ENCODE results near the gene THSD1. TPM values are rescaled to one million over a fixed set of nuclear protein-coding genes. Genes with fewer than 3 reads are reported as not detected.
"Not testable (repeated sequence)": the region's sequence is repeated elsewhere in the genome, so short reads cannot be mapped to it uniquely, and the experiment has no call there.

THSD1 gene
- total and polyA plus RNA-seq, 4 donors: 1.3 to 16.0 (median 6.6) TPM; not detected in 1

DNA sequence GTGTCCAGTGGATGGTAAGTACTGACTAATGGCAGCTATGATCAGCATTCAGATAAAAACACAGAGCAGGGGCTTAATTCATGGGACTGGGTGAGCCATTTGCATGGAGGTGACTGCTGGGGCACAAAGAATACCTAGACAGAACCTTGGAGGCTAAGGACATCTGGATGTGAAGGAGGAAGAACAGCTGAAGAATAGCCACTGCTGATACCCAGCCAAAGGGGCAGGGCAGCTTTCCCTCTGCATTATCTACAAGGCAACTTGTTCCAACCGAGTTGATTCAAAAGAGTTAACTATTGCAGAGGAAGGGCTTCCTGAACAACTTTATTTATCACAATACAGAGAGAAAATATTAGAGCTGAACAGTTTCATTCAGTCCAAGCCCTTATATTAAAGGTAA, 13.1 kb upstream of the THSD1 start:
- H3K4me3 ChIP-seq (ENCODE audit: low read length in 2 of 2): no peak overlapping the region
- ATAC-seq (ENCODE audit: low FRiP score): no peak
- WGBS, 2 donors: 42 to 50% methylated on average over 1 of the region's 1 CpG
- no peaks in the 10 kb centered on the region for H3K9me3 ChIP-seq (ENCODE audit: control insufficient read depth, low read length)
- H3K4me1 ChIP-seq (ENCODE audit: control insufficient read depth in 1 of 2, insufficient read depth in 2 of 2, low read length in 2 of 2): no peaks in the 10 kb centered on the region
- no peaks in the 10 kb centered on the region for H3K27me3 ChIP-seq (ENCODE audit: control insufficient read depth in 1 of 2, insufficient read depth in 2 of 2, low read length in 1 of 2)
- intact Hi-C loops (cut with DNase I): no loop called here
- H3K27ac ChIP-seq (ENCODE audit: low read depth in 1 of 2, low read length in 2 of 2): no peak overlapping the region
- no peak for DNase-seq
- H3K36me3 ChIP-seq (ENCODE audit: control insufficient read depth in 1 of 2, insufficient read depth in 2 of 2, low read length in 1 of 2): peaks cover 0 to 11% of the 10 kb centered on the region in 2 donors

DNA sequence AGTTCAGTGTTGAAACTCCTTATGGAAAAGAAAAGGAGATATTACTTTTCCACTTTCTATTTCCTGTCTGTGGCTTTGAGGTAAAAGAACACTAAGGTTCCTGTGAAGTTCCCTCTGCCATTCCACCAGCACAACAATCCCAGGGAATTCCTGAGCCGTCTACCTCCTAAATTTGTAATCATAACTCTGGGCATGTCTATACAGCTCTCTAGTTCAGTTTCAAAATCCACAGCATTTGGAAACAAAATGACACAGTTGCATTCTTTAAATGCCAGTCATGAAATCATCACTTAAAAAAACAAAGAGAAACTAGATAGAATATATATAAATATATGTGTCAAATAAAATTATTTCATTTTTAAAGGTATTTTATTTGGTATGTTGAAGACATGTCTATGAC, 9.0 kb upstream of the THSD1 start:
- no peak overlapping the region for H3K4me3 ChIP-seq (ENCODE audit: low read length in 2 of 2)
- no peaks in the 10 kb centered on the region for H3K4me1 ChIP-seq (ENCODE audit: control insufficient read depth in 1 of 2, insufficient read depth in 2 of 2, low read length in 2 of 2)
- DNase-seq (no peak), ATAC-seq (ENCODE audit: low FRiP score) (no peak)
- no peaks in the 10 kb centered on the region for H3K27me3 ChIP-seq (ENCODE audit: control insufficient read depth in 1 of 2, insufficient read depth in 2 of 2, low read length in 1 of 2)
- WGBS, 2 donors: 10 to 18% methylated on average over 1 of the region's 1 CpG
- H3K9me3 ChIP-seq (ENCODE audit: control insufficient read depth, low read length): no peaks in the 10 kb centered on the region
- intact Hi-C loops (cut with DNase I): no loop called here
- no peak overlapping the region for H3K27ac ChIP-seq (ENCODE audit: low read depth in 1 of 2, low read length in 2 of 2)
- peaks cover 0 to 13% of the 10 kb centered on the region in 2 donors for H3K36me3 ChIP-seq (ENCODE audit: control insufficient read depth in 1 of 2, insufficient read depth in 2 of 2, low read length in 1 of 2)

DNA sequence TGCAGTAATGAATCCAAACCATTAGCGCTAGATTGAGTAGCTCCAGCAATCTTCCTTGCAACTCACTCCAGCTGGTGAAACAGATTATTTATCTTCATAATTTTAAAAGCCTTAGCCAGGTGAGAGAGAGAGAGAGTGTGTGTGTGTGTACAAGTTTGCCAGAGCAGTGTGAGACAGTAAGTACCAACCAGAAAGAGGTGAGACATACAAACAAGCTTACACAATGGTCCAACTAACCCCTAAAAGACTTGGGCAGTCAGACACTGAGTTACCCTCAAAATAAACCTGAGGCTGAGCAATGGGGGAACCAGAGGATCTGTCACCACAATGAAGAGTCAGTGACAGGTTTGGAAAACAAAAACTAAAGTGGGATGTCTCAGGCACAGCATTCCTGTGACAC, 8.1 kb upstream of the THSD1 start:
- Histone ChIP-seq H3K4me1 (ENCODE audit: control insufficient read depth in 1 of 2, insufficient read depth in 2 of 2, low read length in 2 of 2) (no peaks in the 10 kb centered on the region), H3K36me3 (ENCODE audit: control insufficient read depth in 1 of 2, insufficient read depth in 2 of 2, low read length in 1 of 2) (peaks cover 0 to 12% of the 10 kb centered on the region in 2 donors), H3K9me3 (ENCODE audit: control insufficient read depth, low read length) (no peaks in the 10 kb centered on the region), H3K4me3 (ENCODE audit: low read length in 2 of 2) (no peak overlapping the region), H3K27me3 (ENCODE audit: control insufficient read depth in 1 of 2, insufficient read depth in 2 of 2, low read length in 1 of 2) (no peaks in the 10 kb centered on the region), H3K27ac (ENCODE audit: low read depth in 1 of 2, low read length in 2 of 2) (no peak overlapping the region)
- intact Hi-C loops (cut with DNase I): no loop called here
- 90 to 95% methylated on average over 1 of the region's 1 CpG for WGBS, 2 donors
- no peak for DNase-seq
- no peak for ATAC-seq (ENCODE audit: low FRiP score)

DNA sequence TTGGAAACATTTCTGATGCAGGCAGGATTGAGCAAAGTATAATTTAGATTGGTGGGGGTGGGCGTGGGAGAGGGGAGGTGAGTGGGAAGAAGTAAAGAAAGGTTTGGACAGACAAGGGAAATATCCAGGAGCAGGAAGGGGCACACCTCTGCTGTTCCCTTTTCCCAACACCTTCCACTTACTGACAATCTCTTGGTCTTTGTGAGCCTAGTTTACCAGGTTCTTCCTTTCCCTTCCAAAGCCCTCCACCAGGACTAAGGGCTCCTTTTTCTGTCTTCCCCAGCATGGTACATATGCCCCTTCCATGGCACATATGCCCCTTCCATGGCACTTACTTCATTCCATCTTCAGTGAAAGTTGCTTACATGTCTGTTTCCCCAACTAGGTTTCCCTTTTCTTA, 6.2 kb upstream of the THSD1 start:
- no peak for DNase-seq
- Histone ChIP-seq H3K27me3 (ENCODE audit: control insufficient read depth in 1 of 2, insufficient read depth in 2 of 2, low read length in 1 of 2) (no peaks in the 10 kb centered on the region), H3K9me3 (ENCODE audit: control insufficient read depth, low read length) (no peaks in the 10 kb centered on the region), H3K4me3 (ENCODE audit: low read length in 2 of 2) (no peak overlapping the region), H3K27ac (ENCODE audit: low read depth in 1 of 2, low read length in 2 of 2) (no peak overlapping the region), H3K36me3 (ENCODE audit: control insufficient read depth in 1 of 2, insufficient read depth in 2 of 2, low read length in 1 of 2) (peaks cover 0 to 9% of the 10 kb centered on the region in 2 donors), H3K4me1 (ENCODE audit: control insufficient read depth in 1 of 2, insufficient read depth in 2 of 2, low read length in 2 of 2) (no peaks in the 10 kb centered on the region)
- ATAC-seq (ENCODE audit: low FRiP score): no peak
- intact Hi-C loops (cut with DNase I): no loop called here
- 94 to 100% methylated on average over 1 of the region's 1 CpG for WGBS, 2 donors

DNA sequence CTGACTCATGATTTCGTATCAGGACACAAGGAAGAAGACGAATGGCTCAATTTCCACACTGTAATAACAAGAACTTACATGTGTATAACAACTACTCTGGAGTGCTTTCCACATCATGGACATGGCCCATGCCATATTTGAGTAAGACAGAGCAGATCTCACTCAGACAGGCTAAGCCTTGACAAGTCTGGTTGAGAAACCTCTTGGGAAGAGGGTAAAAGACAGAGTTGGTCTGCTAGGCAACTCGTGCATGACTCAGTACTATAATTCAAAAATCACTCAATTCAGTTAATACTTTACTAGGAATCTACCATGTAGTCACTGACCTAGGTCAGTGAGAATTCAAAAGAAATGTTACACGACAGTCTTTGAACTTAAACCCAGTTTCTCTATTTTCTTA, 5.7 kb upstream of the THSD1 start:
- 80 to 83% methylated on average over 4 of the region's 4 CpGs for WGBS, 2 donors
- H3K9me3 ChIP-seq (ENCODE audit: control insufficient read depth, low read length): no peaks in the 10 kb centered on the region
- H3K4me1 ChIP-seq (ENCODE audit: control insufficient read depth in 1 of 2, insufficient read depth in 2 of 2, low read length in 2 of 2): no peaks in the 10 kb centered on the region
- DNase-seq (no peak), ATAC-seq (ENCODE audit: low FRiP score) (no peak)
- no peak overlapping the region for H3K27ac ChIP-seq (ENCODE audit: low read depth in 1 of 2, low read length in 2 of 2)
- H3K4me3 ChIP-seq (ENCODE audit: low read length in 2 of 2): no peak overlapping the region
- intact Hi-C loops (cut with DNase I): no loop called here
- H3K27me3 ChIP-seq (ENCODE audit: control insufficient read depth in 1 of 2, insufficient read depth in 2 of 2, low read length in 1 of 2): no peaks in the 10 kb centered on the region
- peaks cover 0 to 7% of the 10 kb centered on the region in 2 donors for H3K36me3 ChIP-seq (ENCODE audit: control insufficient read depth in 1 of 2, insufficient read depth in 2 of 2, low read length in 1 of 2)

DNA sequence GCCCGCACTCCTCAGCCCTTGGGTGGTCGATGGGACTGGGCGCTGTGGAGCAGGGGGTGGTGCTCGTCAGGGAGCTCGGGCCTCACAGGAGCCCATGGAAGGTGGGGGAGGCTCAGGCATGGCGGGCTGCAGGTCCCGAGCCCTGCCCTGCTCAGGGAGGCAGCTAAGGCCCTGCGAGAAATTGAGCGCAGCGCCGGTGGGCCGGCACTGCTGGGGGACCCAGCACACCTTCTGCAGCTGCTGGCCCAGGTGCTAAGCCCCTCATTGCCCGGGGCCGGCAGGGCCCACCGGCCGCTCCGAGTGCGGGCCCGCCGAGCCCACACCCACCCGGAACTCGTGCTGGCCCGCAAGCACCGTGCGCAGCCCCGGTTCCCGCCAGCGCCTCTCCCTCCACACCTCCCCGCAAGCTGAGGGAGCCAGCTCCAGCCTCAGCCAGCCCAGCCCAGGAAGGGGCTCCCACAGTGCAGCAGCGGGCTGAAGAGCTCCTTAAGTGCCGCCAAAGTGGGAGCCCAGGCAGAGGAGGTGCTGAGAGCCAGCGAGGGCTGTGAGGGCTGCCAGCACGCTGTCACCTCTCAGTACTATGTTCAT, 2.2 kb upstream of the THSD1 start:
- DNase-seq: not testable (repeated sequence)

DNA sequence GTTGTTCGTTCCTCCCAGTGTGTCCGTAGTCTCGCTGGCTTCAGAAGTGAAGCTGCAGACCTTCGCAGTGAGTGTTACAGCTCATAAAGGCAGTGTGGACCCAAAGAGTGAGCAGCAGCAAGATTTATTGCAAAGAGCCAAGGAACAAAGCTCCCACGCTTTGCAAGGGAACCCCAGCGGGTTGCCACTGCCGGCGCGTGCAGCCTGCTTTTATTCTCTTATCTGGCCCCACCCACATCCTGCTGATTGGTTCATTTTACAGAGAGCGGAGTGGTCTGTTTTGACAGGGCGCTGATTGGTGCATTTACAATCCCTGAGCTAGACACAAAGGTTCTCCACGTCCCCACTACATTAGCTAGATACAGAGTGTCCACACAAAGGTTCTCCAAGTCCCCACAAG, 1.5 kb upstream of the THSD1 start:
- not testable (repeated sequence) for H3K27me3 ChIP-seq (ENCODE audit: control insufficient read depth in 1 of 2, insufficient read depth in 2 of 2, low read length in 1 of 2); ATAC-seq (ENCODE audit: low FRiP score)

More for the DNA sequence above, 2.2 kb upstream of the THSD1 start:
- WGBS, 2 donors: 95 to 96% methylated on average over 30 to 33 of the region's 33 CpGs
- intact Hi-C loops (cut with DNase I); H3K4me1 ChIP-seq (ENCODE audit: control insufficient read depth in 1 of 2, insufficient read depth in 2 of 2, low read length in 2 of 2); ATAC-seq (ENCODE audit: low FRiP score); H3K4me3 ChIP-seq (ENCODE audit: low read length in 2 of 2); H3K27me3 ChIP-seq (ENCODE audit: control insufficient read depth in 1 of 2, insufficient read depth in 2 of 2, low read length in 1 of 2); H3K36me3 ChIP-seq (ENCODE audit: control insufficient read depth in 1 of 2, insufficient read depth in 2 of 2, low read length in 1 of 2); H3K27ac ChIP-seq (ENCODE audit: low read depth in 1 of 2, low read length in 2 of 2); H3K9me3 ChIP-seq (ENCODE audit: control insufficient read depth, low read length): not testable (repeated sequence)

DNA sequence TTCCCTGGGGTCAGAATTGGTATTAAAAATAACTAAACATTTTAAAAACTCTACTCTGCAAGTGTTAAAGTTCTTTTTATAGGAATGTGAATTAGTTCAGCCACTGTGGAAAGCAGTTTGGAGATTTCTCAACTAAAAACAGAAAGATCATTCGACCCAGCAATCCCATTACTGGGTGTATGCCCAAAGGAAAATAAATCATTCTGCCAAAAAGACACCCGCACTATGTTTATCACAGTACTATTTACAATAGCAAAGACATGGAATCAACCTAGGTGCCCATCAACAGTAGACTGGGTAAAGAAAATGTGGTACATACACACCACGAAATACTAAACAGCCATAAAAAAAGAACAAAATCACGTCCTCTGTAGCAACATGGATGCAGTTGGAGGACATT, 657 bp upstream of the THSD1 start:
- Histone ChIP-seq H3K27ac (ENCODE audit: low read depth in 1 of 2, low read length in 2 of 2) (no peak overlapping the region), H3K4me1 (ENCODE audit: control insufficient read depth in 1 of 2, insufficient read depth in 2 of 2, low read length in 2 of 2) (no peaks in the 10 kb centered on the region), H3K27me3 (ENCODE audit: control insufficient read depth in 1 of 2, insufficient read depth in 2 of 2, low read length in 1 of 2) (no peaks in the 10 kb centered on the region), H3K9me3 (ENCODE audit: control insufficient read depth, low read length) (no peaks in the 10 kb centered on the region), H3K4me3 (ENCODE audit: low read length in 2 of 2) (no peak overlapping the region), H3K36me3 (ENCODE audit: control insufficient read depth in 1 of 2, insufficient read depth in 2 of 2, low read length in 1 of 2) (peaks cover 0 to 1% of the 10 kb centered on the region in 2 donors)
- 43 to 44% methylated on average over 4 of the region's 4 CpGs for WGBS, 2 donors
- DNase-seq (no peak), ATAC-seq (ENCODE audit: low FRiP score) (no peak)
- intact Hi-C loops (cut with DNase I): no loop called here

More for the DNA sequence above, 1.5 kb upstream of the THSD1 start:
- H3K4me1 ChIP-seq (ENCODE audit: control insufficient read depth in 1 of 2, insufficient read depth in 2 of 2, low read length in 2 of 2); H3K36me3 ChIP-seq (ENCODE audit: control insufficient read depth in 1 of 2, insufficient read depth in 2 of 2, low read length in 1 of 2); DNase-seq; H3K9me3 ChIP-seq (ENCODE audit: control insufficient read depth, low read length); H3K4me3 ChIP-seq (ENCODE audit: low read length in 2 of 2); intact Hi-C loops (cut with DNase I); H3K27ac ChIP-seq (ENCODE audit: low read depth in 1 of 2, low read length in 2 of 2): not testable (repeated sequence)
- WGBS, 2 donors: 94 to 98% methylated on average over 12 of the region's 12 CpGs

DNA sequence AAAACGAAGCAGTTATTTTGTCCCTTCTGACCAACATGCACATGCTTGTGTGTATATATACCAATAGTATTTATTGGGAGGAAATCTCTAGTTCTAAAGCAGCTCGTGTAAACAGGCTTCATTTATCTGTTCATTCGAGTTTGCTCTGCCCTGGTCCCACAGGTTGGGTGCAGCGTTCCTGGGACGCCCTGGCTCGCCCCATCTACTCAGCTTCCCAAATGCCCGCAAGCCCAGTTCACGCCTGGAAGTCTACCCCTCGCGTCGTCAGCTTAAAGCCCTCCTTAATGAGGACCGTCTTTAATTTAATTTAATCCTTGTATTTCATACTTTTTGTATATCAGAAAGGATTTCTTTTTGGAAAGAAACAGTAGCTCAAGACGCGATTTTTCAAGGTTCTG, 604 bp downstream of the THSD1 start:
- no peaks in the 10 kb centered on the region for H3K4me1 ChIP-seq (ENCODE audit: control insufficient read depth in 1 of 2, insufficient read depth in 2 of 2, low read length in 2 of 2)
- no peak for DNase-seq
- H3K9me3 ChIP-seq (ENCODE audit: control insufficient read depth, low read length): no peaks in the 10 kb centered on the region
- H3K36me3 ChIP-seq (ENCODE audit: control insufficient read depth in 1 of 2, insufficient read depth in 2 of 2, low read length in 1 of 2): no peaks in the 10 kb centered on the region
- WGBS, 2 donors: 12 to 13% methylated on average over 14 of the region's 14 CpGs
- H3K27ac ChIP-seq (ENCODE audit: low read depth in 1 of 2, low read length in 2 of 2): no peak overlapping the region
- H3K4me3 ChIP-seq (ENCODE audit: low read length in 2 of 2): peak overlapping the region in 1 of 2 donors; percentile 46
- no peak for ATAC-seq (ENCODE audit: low FRiP score)
- intact Hi-C loops (cut with DNase I): no loop called here
- no peaks in the 10 kb centered on the region for H3K27me3 ChIP-seq (ENCODE audit: control insufficient read depth in 1 of 2, insufficient read depth in 2 of 2, low read length in 1 of 2)

Data from aorta (tissue), 5 donors.